SK-N-SH treated with all-trans-retinoic acid at 6 μM for 48 hours (cell line): Measurements from ENCODE around the gene LGMN.
"Not testable (repeated sequence)": the region's sequence is repeated elsewhere in the genome, so short reads cannot be mapped to it uniquely, and the experiment has no call there.

Experiments used
- ATAC-seq: fragments of 200-7000 bp; cut with Tn5 transposase; 3 replicates; pipeline ENCODE4 v1.9.1; 2020; ENCODE audit warnings: mild to moderate bottlenecking, moderate library complexity
- ARNTL ChIP-seq: fragments of 450-650 bp; formaldehyde crosslinking; IDR thresholded peaks from 2 replicates; pipeline ENCODE4 v1.5.0; 2020; ENCODE audit warnings: low read depth, mild to moderate bottlenecking, moderate library complexity, borderline replicate concordance
- BACH2 ChIP-seq: fragments of 250-450 bp; sonication (Bioruptor Pico); IDR thresholded peaks from 2 replicates; pipeline ENCODE4 v1.9.0; 2021; ENCODE audit warnings: mild to moderate bottlenecking, borderline replicate concordance
- CREB5 ChIP-seq: fragments of 250-450 bp; sonication (Bioruptor Pico); IDR thresholded peaks from 2 replicates; pipeline ENCODE4 v1.5.1; 2020; ENCODE audit warnings: low read depth, mild to moderate bottlenecking, moderate library complexity
- CSDC2 ChIP-seq: fragments of 250-450 bp; sonication (Bioruptor Pico); IDR thresholded peaks from 2 replicates; pipeline ENCODE4 v1.5.0; 2020; ENCODE audit warnings: mild to moderate bottlenecking, moderate library complexity
- CSRNP3 ChIP-seq: fragments of 250-450 bp; sonication (Bioruptor Pico); IDR thresholded peaks from 2 replicates; pipeline ENCODE4 v1.5.1; 2021; ENCODE audit warnings: mild to moderate bottlenecking, moderate library complexity
- ESRRG ChIP-seq: fragments of 250-450 bp; sonication (Bioruptor Pico); IDR thresholded peaks from 2 replicates; pipeline ENCODE4 v1.6.1; 2021; ENCODE audit warnings: mild to moderate bottlenecking
- ISL1 ChIP-seq: fragments of 250-450 bp; sonication (Bioruptor Pico); IDR thresholded peaks from 2 replicates; pipeline ENCODE4 v2.1.2; 2022; ENCODE audit warnings: mild to moderate bottlenecking, moderate library complexity
- OSR1 ChIP-seq: fragments of 250-450 bp; sonication (Bioruptor Pico); IDR thresholded peaks from 2 replicates; pipeline ENCODE4 v1.8.0; 2022; ENCODE audit warnings: moderate library complexity, mild to moderate bottlenecking, inconsistent platforms
- PPARA ChIP-seq: fragments of 250-450 bp; sonication (Bioruptor Pico); IDR thresholded peaks from 2 replicates; pipeline ENCODE4 v1.5.0; 2020; ENCODE audit warnings: mild to moderate bottlenecking, borderline replicate concordance
- RARB ChIP-seq: fragments of 250-450 bp; sonication (Bioruptor Pico); IDR thresholded peaks from 2 replicates; pipeline ENCODE4 v1.8.0; 2021; ENCODE audit warnings: mild to moderate bottlenecking, moderate library complexity
- SNAI2 ChIP-seq: fragments of 250-450 bp; sonication (Bioruptor Pico); IDR thresholded peaks from 2 replicates; pipeline ENCODE4 v1.5.0; 2020; ENCODE audit warnings: mild to moderate bottlenecking, moderate library complexity
- TCF4 ChIP-seq: fragments of 250-450 bp; sonication (Bioruptor Pico); IDR thresholded peaks from 2 replicates; pipeline ENCODE4 v1.8.0; 2021; ENCODE audit warnings: mild to moderate bottlenecking, moderate library complexity, borderline replicate concordance
- TOX ChIP-seq: fragments of 250-450 bp; sonication (Bioruptor Pico); IDR thresholded peaks from 2 replicates; pipeline ENCODE4 v1.8.0; 2021; ENCODE audit warnings: mild to moderate bottlenecking, moderate library complexity, borderline replicate concordance
- ZC3H10 ChIP-seq: fragments of 250-450 bp; sonication (Bioruptor Pico); IDR thresholded peaks from 2 replicates; pipeline ENCODE4 v1.5.1; 2021; ENCODE audit warnings: mild to moderate bottlenecking, moderate library complexity
- ZFP3 ChIP-seq: fragments of 250-450 bp; sonication (Bioruptor Pico); IDR thresholded peaks from 2 replicates; pipeline ENCODE4 v1.5.0; 2020; ENCODE audit warnings: mild to moderate bottlenecking, moderate library complexity
- ZFP30 ChIP-seq: fragments of 450-650 bp; formaldehyde crosslinking; IDR thresholded peaks from 2 replicates; pipeline ENCODE4 v1.5.0; 2022; ENCODE audit warnings: mild to moderate bottlenecking, moderate library complexity
- ZNF565 ChIP-seq: fragments of 450-650 bp; formaldehyde crosslinking; conservative IDR thresholded peaks from 2 replicates; pipeline ENCODE4 v1.5.0; 2020; ENCODE audit warnings: low read depth, mild to moderate bottlenecking, moderate library complexity
- ZNF70 ChIP-seq: fragments of 450-650 bp; formaldehyde crosslinking; IDR thresholded peaks from 2 replicates; pipeline ENCODE4 v1.5.0; 2020; ENCODE audit warnings: mild to moderate bottlenecking, moderate library complexity
- TF ChIP-seq, protein P1 (sequence below): fragments of 250-450 bp; sonication (Bioruptor Pico); IDR thresholded peaks from 2 replicates; pipeline ENCODE4 v1.5.0; 2020; ENCODE audit warnings: mild to moderate bottlenecking, moderate library complexity
- TF ChIP-seq, protein P2 (sequence below): fragments of 250-450 bp; sonication (Bioruptor Pico); IDR thresholded peaks from 2 replicates; pipeline ENCODE4 v1.8.0; 2020; ENCODE audit warnings: mild to moderate bottlenecking, moderate library complexity, borderline replicate concordance

The LGMN gene

DNA sequence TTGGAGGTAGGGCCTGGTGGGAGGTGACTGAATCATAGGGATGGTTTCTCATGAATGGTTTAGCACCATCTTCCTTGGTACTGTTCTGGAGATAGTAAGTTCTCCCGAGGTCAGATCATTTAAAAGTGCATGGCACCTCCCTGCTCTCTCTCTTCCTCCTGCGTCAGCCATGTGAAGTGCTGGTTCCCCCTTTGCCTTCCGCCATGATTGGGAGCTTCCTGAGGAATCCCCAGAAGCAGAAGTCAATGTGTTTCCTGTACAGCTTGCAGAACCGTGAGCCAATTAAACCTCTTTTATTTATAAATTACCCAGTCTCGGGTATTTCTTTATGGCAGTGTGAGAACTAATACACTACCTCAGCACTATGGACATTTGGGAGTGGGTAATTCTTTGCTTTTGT lies 4.8 kb upstream of the LGMN start:
- no peak for ATAC-seq
- TF ChIP-seq OSR1 (CRISPR knock-in tag) (no peak), CSRNP3 (CRISPR knock-in tag) (no peak), ZNF565 (no peak)

DNA sequence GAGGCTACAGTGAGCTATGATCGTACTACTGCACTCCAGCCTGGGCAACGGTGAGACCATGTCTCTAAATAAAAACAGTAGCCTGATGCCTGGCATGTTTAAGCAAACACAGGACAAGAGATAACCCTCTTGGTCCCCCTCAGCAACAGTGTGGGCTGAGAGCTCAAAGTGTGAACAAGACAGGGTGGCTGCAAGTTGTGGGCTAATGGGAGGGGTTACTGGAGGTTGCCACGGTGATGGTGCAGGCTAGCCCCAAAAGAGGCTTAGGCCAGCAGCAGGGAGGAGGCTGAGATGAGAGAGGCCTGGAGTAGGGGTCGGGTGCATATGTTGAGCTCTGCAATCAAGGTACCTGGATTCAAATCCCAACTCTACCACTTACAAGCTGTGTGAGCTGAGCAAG lies 3.4 kb upstream of the LGMN start:
- no peak for ATAC-seq
- no peak for TF ChIP-seq ESRRG (CRISPR knock-in tag)

- no peak for ATAC-seq
- TF ChIP-seq CREB5 (CRISPR knock-in tag) (no peak), PPARA (CRISPR knock-in tag) (no peak), SNAI2 (CRISPR knock-in tag) (no peak), ZFP30 (CRISPR knock-in tag) (no peak), ARNTL (no peak), TOX (CRISPR knock-in tag) (no peak)
- TF ChIP-seq, protein P1, sequence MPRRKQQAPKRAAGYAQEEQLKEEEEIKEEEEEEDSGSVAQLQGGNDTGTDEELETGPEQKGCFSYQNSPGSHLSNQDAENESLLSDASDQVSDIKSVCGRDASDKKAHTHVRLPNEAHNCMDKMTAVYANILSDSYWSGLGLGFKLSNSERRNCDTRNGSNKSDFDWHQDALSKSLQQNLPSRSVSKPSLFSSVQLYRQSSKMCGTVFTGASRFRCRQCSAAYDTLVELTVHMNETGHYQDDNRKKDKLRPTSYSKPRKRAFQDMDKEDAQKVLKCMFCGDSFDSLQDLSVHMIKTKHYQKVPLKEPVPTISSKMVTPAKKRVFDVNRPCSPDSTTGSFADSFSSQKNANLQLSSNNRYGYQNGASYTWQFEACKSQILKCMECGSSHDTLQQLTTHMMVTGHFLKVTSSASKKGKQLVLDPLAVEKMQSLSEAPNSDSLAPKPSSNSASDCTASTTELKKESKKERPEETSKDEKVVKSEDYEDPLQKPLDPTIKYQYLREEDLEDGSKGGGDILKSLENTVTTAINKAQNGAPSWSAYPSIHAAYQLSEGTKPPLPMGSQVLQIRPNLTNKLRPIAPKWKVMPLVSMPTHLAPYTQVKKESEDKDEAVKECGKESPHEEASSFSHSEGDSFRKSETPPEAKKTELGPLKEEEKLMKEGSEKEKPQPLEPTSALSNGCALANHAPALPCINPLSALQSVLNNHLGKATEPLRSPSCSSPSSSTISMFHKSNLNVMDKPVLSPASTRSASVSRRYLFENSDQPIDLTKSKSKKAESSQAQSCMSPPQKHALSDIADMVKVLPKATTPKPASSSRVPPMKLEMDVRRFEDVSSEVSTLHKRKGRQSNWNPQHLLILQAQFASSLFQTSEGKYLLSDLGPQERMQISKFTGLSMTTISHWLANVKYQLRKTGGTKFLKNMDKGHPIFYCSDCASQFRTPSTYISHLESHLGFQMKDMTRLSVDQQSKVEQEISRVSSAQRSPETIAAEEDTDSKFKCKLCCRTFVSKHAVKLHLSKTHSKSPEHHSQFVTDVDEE (CRISPR knock-in tag): no peak
- TF ChIP-seq, all 23 proteins: peak for 0
Measured at GRCh38 chr14:92750994-92751400, 2.6 kb upstream of the LGMN start.

DNA sequence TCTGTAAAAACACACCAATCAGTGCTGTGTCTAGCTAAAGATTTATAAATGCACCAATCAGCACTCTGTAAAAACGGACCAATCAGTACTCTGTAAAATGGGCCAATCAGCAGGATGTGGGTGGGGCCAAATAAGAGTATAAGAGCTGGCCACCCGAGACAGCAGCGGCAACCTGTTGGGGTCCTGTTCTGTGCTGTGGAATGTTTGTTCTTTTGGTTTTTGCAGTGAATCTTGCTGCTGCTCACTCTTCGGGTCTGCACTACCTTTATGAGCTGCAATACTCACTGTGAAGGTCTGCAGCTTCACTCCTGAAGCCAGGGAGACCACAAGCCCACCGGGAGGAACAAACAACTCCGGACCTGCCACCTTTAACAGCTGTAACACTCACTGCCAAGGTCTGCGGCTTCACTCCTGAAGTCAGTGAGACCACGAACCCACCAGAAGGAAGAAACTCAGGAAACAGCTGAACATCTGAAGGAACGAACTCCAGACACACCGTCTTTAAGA lies 1.8 kb upstream of the LGMN start:
- not testable (repeated sequence) for ATAC-seq

- TF ChIP-seq ISL1 (CRISPR knock-in tag) (no peak), PPARA (CRISPR knock-in tag) (no peak), CSDC2 (no peak), TOX (CRISPR knock-in tag) (no peak), ZNF565 (no peak), ZFP30 (CRISPR knock-in tag) (no peak)
- TF ChIP-seq, protein P1 (CRISPR knock-in tag): no peak
- ATAC-seq: peak; percentile 24
Measured at GRCh38 chr14:92747701-92748258, 647 bp downstream of the LGMN start.

DNA sequence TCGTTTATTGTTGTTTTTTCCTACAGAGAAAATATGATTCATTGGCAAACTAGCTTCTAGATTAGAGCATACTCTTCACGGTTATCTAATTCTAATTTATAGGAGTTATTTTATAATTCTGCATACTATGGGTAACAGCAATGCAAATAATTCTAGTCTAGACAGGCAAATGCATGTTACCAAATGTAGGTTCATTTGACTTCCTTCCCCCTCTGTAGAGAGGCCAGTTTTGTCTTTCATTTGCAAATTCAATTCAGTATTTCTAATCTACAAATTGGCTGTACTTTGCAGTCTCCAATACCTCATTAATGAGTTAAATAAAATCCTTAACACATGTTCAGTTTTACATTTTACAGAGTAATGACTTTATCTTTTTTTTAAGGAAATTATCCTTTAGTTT lies 4.2 kb downstream of the LGMN start:
- TF ChIP-seq ESRRG (CRISPR knock-in tag) (no peak), ZNF70 (CRISPR knock-in tag) (no peak), RARB (no peak), ZC3H10 (CRISPR knock-in tag) (no peak), CSDC2 (no peak), SNAI2 (CRISPR knock-in tag) (no peak), ZFP3 (CRISPR knock-in tag) (no peak), ARNTL (no peak), CREB5 (CRISPR knock-in tag) (no peak), TCF4 (CRISPR knock-in tag) (no peak), BACH2 (CRISPR knock-in tag) (no peak), PPARA (CRISPR knock-in tag) (no peak), ISL1 (CRISPR knock-in tag) (no peak), OSR1 (CRISPR knock-in tag) (no peak)
- TF ChIP-seq, protein P2, sequence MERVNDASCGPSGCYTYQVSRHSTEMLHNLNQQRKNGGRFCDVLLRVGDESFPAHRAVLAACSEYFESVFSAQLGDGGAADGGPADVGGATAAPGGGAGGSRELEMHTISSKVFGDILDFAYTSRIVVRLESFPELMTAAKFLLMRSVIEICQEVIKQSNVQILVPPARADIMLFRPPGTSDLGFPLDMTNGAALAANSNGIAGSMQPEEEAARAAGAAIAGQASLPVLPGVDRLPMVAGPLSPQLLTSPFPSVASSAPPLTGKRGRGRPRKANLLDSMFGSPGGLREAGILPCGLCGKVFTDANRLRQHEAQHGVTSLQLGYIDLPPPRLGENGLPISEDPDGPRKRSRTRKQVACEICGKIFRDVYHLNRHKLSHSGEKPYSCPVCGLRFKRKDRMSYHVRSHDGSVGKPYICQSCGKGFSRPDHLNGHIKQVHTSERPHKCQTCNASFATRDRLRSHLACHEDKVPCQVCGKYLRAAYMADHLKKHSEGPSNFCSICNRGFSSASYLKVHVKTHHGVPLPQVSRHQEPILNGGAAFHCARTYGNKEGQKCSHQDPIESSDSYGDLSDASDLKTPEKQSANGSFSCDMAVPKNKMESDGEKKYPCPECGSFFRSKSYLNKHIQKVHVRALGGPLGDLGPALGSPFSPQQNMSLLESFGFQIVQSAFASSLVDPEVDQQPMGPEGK (CRISPR knock-in tag): no peak
- no peak for ATAC-seq
